HG03571 (cell line): ENCODE data around the gene SHANK1.

Experiments used
- ATAC-seq: cut with Tn5 transposase; IDR thresholded peaks from one replicate; pipeline ENCODE4 v1.9.1; 2021; ENCODE audit not compliant: unreplicated experiment

The SHANK1 gene

GRCh38 chr19:50713556-50714236 is 5.9 kb downstream of the SHANK1 start:
- no peak for ATAC-seq

GRCh38 chr19:50712833-50713232 is 6.8 kb downstream of the SHANK1 start:
- no peak for ATAC-seq

GRCh38 chr19:50711805-50712204 is 7.8 kb downstream of the SHANK1 start:
- ATAC-seq: no peak

- ATAC-seq: no peak
Observed at GRCh38 chr19:50711196-50711595, 8.4 kb downstream of the SHANK1 start.

GRCh38 chr19:50710612-50711011 is 9.0 kb downstream of the SHANK1 start:
- no peak for ATAC-seq

- no peak for ATAC-seq
Observed at GRCh38 chr19:50710094-50710493, 9.5 kb downstream of the SHANK1 start.

GRCh38 chr19:50708179-50708879 is 11.3 kb downstream of the SHANK1 start:
- ATAC-seq: no peak

- no peak for ATAC-seq
Observed at GRCh38 chr19:50706387-50706786, 13.2 kb downstream of the SHANK1 start.

- ATAC-seq: no peak
Observed at GRCh38 chr19:50705422-50706019, 14.1 kb downstream of the SHANK1 start.

- no peak for ATAC-seq
Observed at GRCh38 chr19:50703915-50704796, 15.4 kb downstream of the SHANK1 start.

GRCh38 chr19:50702871-50703829 is 16.5 kb downstream of the SHANK1 start:
- ATAC-seq: no peak

- ATAC-seq: no peak
Observed at GRCh38 chr19:50702158-50702870, 17.3 kb downstream of the SHANK1 start.

- ATAC-seq: no peak
Observed at GRCh38 chr19:50701367-50701985, 18.1 kb downstream of the SHANK1 start.

- ATAC-seq: no peak
Observed at GRCh38 chr19:50697414-50698124, 22.0 kb downstream of the SHANK1 start.

GRCh38 chr19:50696094-50696483 is 23.5 kb downstream of the SHANK1 start:
- ATAC-seq: no peak

GRCh38 chr19:50695251-50696093 is 24.1 kb downstream of the SHANK1 start:
- ATAC-seq: no peak

GRCh38 chr19:50694815-50695145 is 24.8 kb downstream of the SHANK1 start:
- ATAC-seq: no peak
